H1 (cell line): Measurements from ENCODE around the gene PKN3. TPM values are rescaled to one million over a fixed set of nuclear protein-coding genes. Genes with fewer than 3 reads are reported as not detected.

Source experiments
- CTCF ChIA-PET: fragments of 300-600 bp; sonication (Branson Sonifier 250); formaldehyde crosslinking; loops from one replicate; lab custom pipeline; 2021; ENCODE audit not compliant: partially characterized antibody; lab: Charles Lee
- POLR2A ChIA-PET: fragments of 300-600 bp; sonication (Branson Sonifier 250); formaldehyde crosslinking; loops from one replicate; lab custom pipeline; 2021; ENCODE audit warnings: inconsistent platforms; ENCODE audit not compliant: partially characterized antibody; lab: Charles Lee
- DNase-seq, 2 experiments: peaks; one replicate each; pipeline versions ENCODE4 v3.0.0 to v3.0.0-alpha.2; 2010 to 2022; ENCODE audit warnings: low spot score in 2 of 2, low read depth in 1 of 2, mixed read lengths in 1 of 2
- FAIRE-seq: peaks from 2 replicates; lab custom pipeline; 2011; peaks lifted over from hg19 to GRCh38; lab: Jason Lieb, UNC
- H2AFZ ChIP-seq: 2 replicates; pipeline ENCODE4 v1.8.1; 2012; ENCODE audit warnings: low read length, inconsistent platforms
- H2AK5ac ChIP-seq: 2 replicates; pipeline ENCODE4 v1.6.1; 2013; ENCODE audit warnings: low read depth, low read length
- H2BK120ac ChIP-seq: replicated peaks from 2 replicates; pipeline ENCODE3; 2013; ENCODE audit warnings: low read depth, low read length, inconsistent platforms
- H2BK12ac ChIP-seq: 2 replicates; pipeline ENCODE4 v1.6.1; 2013; ENCODE audit warnings: low read depth, low read length
- H2BK15ac ChIP-seq: 2 replicates; pipeline ENCODE4 v1.6.1; 2013; ENCODE audit warnings: low read length
- H2BK20ac ChIP-seq: 2 replicates; pipeline ENCODE4 v1.6.1; 2013; ENCODE audit warnings: low read length
- H2BK5ac ChIP-seq: 2 replicates; pipeline ENCODE4 v1.6.1; 2013; ENCODE audit warnings: low read depth, low read length
- H3K14ac ChIP-seq: 2 replicates; pipeline ENCODE4 v1.6.1; 2013; ENCODE audit warnings: inconsistent platforms; ENCODE audit not compliant: insufficient read length
- H3K18ac ChIP-seq: 2 replicates; pipeline ENCODE4 v1.6.1; 2013; ENCODE audit warnings: low read length; ENCODE audit errors: extremely low read depth
- H3K23ac ChIP-seq: 2 replicates; pipeline ENCODE4 v1.6.1; 2013; ENCODE audit warnings: inconsistent platforms; ENCODE audit not compliant: insufficient read length
- H3K23me2 ChIP-seq: 2 replicates; pipeline ENCODE4 v1.6.1; 2013; ENCODE audit warnings: low read depth, low read length
- H3K27ac ChIP-seq: 2 replicates; pipeline ENCODE4 v1.6.1; 2011; ENCODE audit warnings: low read depth, low read length, inconsistent platforms
- H3K27me3 ChIP-seq, 4 experiments: replicated peaks in 1 of 4; 1 replicate in 1 of 4; 2 replicates in 3 of 4; pipeline versions ENCODE4 v1.6.1 to v1.8.1; 2011 to 2013; ENCODE audit warnings: low read length in 3 of 4, mild to moderate bottlenecking in 3 of 4, inconsistent platforms in 2 of 4, mixed read lengths in 2 of 4, moderate library complexity in 1 of 4; ENCODE audit not compliant: control insufficient read depth in 3 of 4, insufficient read depth in 3 of 4; ENCODE audit errors: extremely low read depth in 1 of 4
- H3K36me3 ChIP-seq, 4 experiments: 2 replicates each; pipeline versions ENCODE4 v1.6.1 to v1.8.1; 2011 to 2013; ENCODE audit warnings: mild to moderate bottlenecking in 4 of 4, low read length in 3 of 4, moderate library complexity in 2 of 4, control low read depth in 1 of 4, inconsistent platforms in 1 of 4; ENCODE audit not compliant: insufficient read depth in 4 of 4, control insufficient read depth in 2 of 4
- H3K4ac ChIP-seq: replicated peaks from 2 replicates; pipeline ENCODE3; 2013; ENCODE audit warnings: low read length, low read depth, mixed read lengths, inconsistent platforms; ENCODE audit not compliant: insufficient read length
- H3K4me1 ChIP-seq, 4 experiments: replicated peaks in 1 of 4; 1 replicate in 1 of 4; 2 replicates in 3 of 4; pipeline versions ENCODE4 v1.6.1 to v1.8.1; 2011 to 2013; ENCODE audit warnings: low read length in 3 of 4, inconsistent platforms in 2 of 4, mixed read lengths in 1 of 4; ENCODE audit not compliant: insufficient read depth in 4 of 4, control insufficient read depth in 3 of 4
- H3K4me2 ChIP-seq, 2 experiments: 2 replicates each; pipeline versions ENCODE4 v1.6.1 to v1.8.1; 2011 to 2013; ENCODE audit warnings: low read depth in 2 of 2, low read length in 2 of 2, control low read depth in 1 of 2, inconsistent platforms in 1 of 2, mild to moderate bottlenecking in 1 of 2; ENCODE audit not compliant: insufficient read depth in 1 of 2
- H3K4me3 ChIP-seq, 4 experiments: fragments of 200-600, 300-600 bp in 1 of 4; sonication (generic), shearing (Covaris generic), sonication (Bioruptor Twin) in 1 of 4; 2 replicates each; pipeline versions ENCODE4 v1.5.1 to v1.8.1; 2011 to 2016; ENCODE audit warnings: low read length in 4 of 4, low read depth in 3 of 4, control low read depth in 2 of 4, inconsistent platforms in 2 of 4, mild to moderate bottlenecking in 2 of 4, mixed read lengths in 1 of 4, moderate library complexity in 1 of 4; ENCODE audit not compliant: insufficient read depth in 2 of 4; ENCODE audit errors: extremely low read depth in 1 of 4
- H3K56ac ChIP-seq: replicated peaks from 2 replicates; pipeline ENCODE3; 2013; ENCODE audit warnings: low read depth, mild to moderate bottlenecking, mixed read lengths, low read length, inconsistent platforms; ENCODE audit not compliant: insufficient read length
- H3K79me1 ChIP-seq: 2 replicates; pipeline ENCODE4 v1.6.1; 2013; ENCODE audit warnings: low read depth, low read length, control low read depth
- H3K79me2 ChIP-seq, 2 experiments: 2 replicates each; pipeline versions ENCODE4 v1.6.1 to v1.8.1; 2012 to 2013; ENCODE audit warnings: low read length in 2 of 2, mild to moderate bottlenecking in 2 of 2, inconsistent platforms in 1 of 2; ENCODE audit not compliant: insufficient read depth in 2 of 2, control insufficient read depth in 1 of 2
- H3K9ac ChIP-seq, 4 experiments: replicated peaks in 1 of 4; 1 replicate in 1 of 4; 2 replicates in 3 of 4; pipeline versions ENCODE4 v1.6.1 to v1.8.1; 2011 to 2013; ENCODE audit warnings: low read depth in 3 of 4, low read length in 3 of 4, control low read depth in 2 of 4, mild to moderate bottlenecking in 2 of 4, moderate library complexity in 2 of 4, inconsistent platforms in 1 of 4; ENCODE audit errors: extremely low read depth in 1 of 4
- H3K9me3 ChIP-seq, 2 experiments: 2 replicates each; pipeline versions ENCODE4 v1.6.1 to v1.8.1; 2012 to 2013; ENCODE audit warnings: mild to moderate bottlenecking in 2 of 2, moderate library complexity in 2 of 2, control low read depth in 1 of 2, inconsistent platforms in 1 of 2, low read depth in 1 of 2, low read length in 1 of 2, mixed read lengths in 1 of 2; ENCODE audit not compliant: insufficient read depth in 2 of 2
- H4K20me1 ChIP-seq, 2 experiments: replicated peaks in 1 of 2; 2 replicates each; pipeline versions ENCODE3 to v1.8.1; 2011 to 2013; ENCODE audit warnings: inconsistent platforms in 2 of 2, low read length in 2 of 2, mild to moderate bottlenecking in 1 of 2; ENCODE audit not compliant: insufficient read depth in 2 of 2, control insufficient read depth in 1 of 2
- H4K5ac ChIP-seq: 2 replicates; pipeline ENCODE4 v1.6.1; 2013; ENCODE audit warnings: low read length, low read depth, mixed read lengths, inconsistent platforms; ENCODE audit not compliant: insufficient read length
- H4K8ac ChIP-seq: 2 replicates; pipeline ENCODE4 v1.8.0; 2013; ENCODE audit warnings: mild to moderate bottlenecking, moderate library complexity, low read length, inconsistent platforms; ENCODE audit not compliant: insufficient read depth; ENCODE audit errors: extremely low read depth
- H4K91ac ChIP-seq: replicated peaks from 2 replicates; pipeline ENCODE3; 2013; ENCODE audit warnings: low read length, mixed read lengths, inconsistent platforms; ENCODE audit not compliant: insufficient read length
- ATF3 ChIP-seq: IDR thresholded peaks from 2 replicates; pipeline ENCODE4 v1.6.1; 2011; ENCODE audit warnings: low read depth, mild to moderate bottlenecking, low read length; ENCODE audit not compliant: insufficient read depth
- E2F6 ChIP-seq: IDR thresholded peaks from 2 replicates; pipeline ENCODE4 v1.6.1; 2012; ENCODE audit warnings: inconsistent platforms
- EGR1 ChIP-seq: IDR thresholded peaks from 2 replicates; pipeline ENCODE4 v1.6.1; 2011; ENCODE audit warnings: low read depth, low read length, borderline replicate concordance
- POLR2AphosphoS5 ChIP-seq: IDR thresholded peaks from 2 replicates; pipeline ENCODE4 v1.6.1; 2011; ENCODE audit warnings: low read depth, low read length
- RXRA ChIP-seq: IDR thresholded peaks from 2 replicates; pipeline ENCODE4 v1.6.1; 2011; ENCODE audit warnings: low read depth, mild to moderate bottlenecking, low read length, moderate library complexity; ENCODE audit not compliant: insufficient read depth
- TCF12 ChIP-seq: IDR thresholded peaks from 2 replicates; pipeline ENCODE4 v1.6.1; 2011; ENCODE audit warnings: low read depth, mild to moderate bottlenecking, low read length
- YY1 ChIP-seq: IDR thresholded peaks from 2 replicates; pipeline ENCODE4 v1.6.1; 2011; ENCODE audit warnings: low read depth, mild to moderate bottlenecking, low read length
- WGBS, 2 experiments: shearing (Covaris generic) in 1 of 2; methylation state at CpG; one replicate each; pipeline versions ENCODE4 v1.1.6 to v1.1.7; 2013 to 2015; ENCODE audit warnings: low lambda C conversion rate in 2 of 2, mixed read lengths in 2 of 2, inconsistent platforms in 1 of 2, low coverage in 1 of 2, missing lambda C conversion rate in 1 of 2; ENCODE audit not compliant: insufficient replicate concordance in 2 of 2, insufficient coverage in 1 of 2, insufficient read length in 1 of 2; ENCODE audit errors: extremely low coverage in 1 of 2, missing lambda C conversion rate in 1 of 2; 5-methylcytosine and 5-hydroxymethylcytosine counted together
- polyA plus RNA-seq, 7 experiments: library from polyadenylated mRNA; depleted of rRNA in 3 of 7; stranded (reverse) in 5 of 7; unstranded in 2 of 7; fragments of >200 nt in 5 of 7; fragments of 200-250 nt in 2 of 7; gene quantifications; 1 replicate in 5 of 7; 2 replicates in 1 of 7; 4 replicates in 1 of 7; pipeline versions ENCODE4 v1.2.1 to v1.2.3, GENCODE V29; 2011 to 2013; ENCODE audit warnings: missing spikeins in 2 of 7, mixed read lengths in 2 of 7
- total RNA-seq: library from RNA; stranded (reverse); fragmentation: NEBNext Ultra II Directional; extraction: Animal tissue kit (Norgen Biotek cat#: 25700); gene quantifications from 2 replicates; pipeline ENCODE4 v1.2.1, GENCODE V29; 2021

Gene PKN3
- total and polyA plus RNA-seq, 2 of the 8 experiments (the other 6 are each of a cell fraction or from before 2014, with no cell fraction given), result 15.7 to 16.3 TPM

GRCh38 chr9:128707446-128707845 is 5.1 kb downstream of the PKN3 start:
- H2BK120ac ChIP-seq, result no peak overlapping the region
- no peak overlapping the region for H3K27ac ChIP-seq
- no peaks in the 10 kb centered on the region for H3K9me3 ChIP-seq
- no peak overlapping the region for H2BK12ac ChIP-seq
- H3K4me3 ChIP-seq, result no peak overlapping the region
- no peaks in the 10 kb centered on the region for H3K79me1 ChIP-seq
- H4K91ac ChIP-seq, result no peak overlapping the region
- H3K27me3 ChIP-seq, result no peaks in the 10 kb centered on the region
- peaks cover 0 to 4% (median 2%) of the 10 kb centered on the region in 4 experiments; a peak in 3 of 7 replicates for H3K4me1 ChIP-seq
- H2BK5ac ChIP-seq, result no peak overlapping the region
- POLR2A ChIA-PET, result interaction anchor here (12.5 to 46.1 kb wide), 2 partner anchors 13 to 30 kb away, joined by 133 to 1197 read pairs; partner anchors contain the start of genes DYNC2I2, SET and ZDHHC12
- H3K23ac ChIP-seq, result no peak overlapping the region
- 95% methylated on average over 8 of the region's 8 CpGs; no CpG with 5 or more reads in 1 of the 2 experiments for WGBS, 2 experiments
- H2BK20ac ChIP-seq, result no peak overlapping the region
- H3K18ac ChIP-seq, result no peak overlapping the region
- H3K56ac ChIP-seq, result no peak overlapping the region
- H2BK15ac ChIP-seq, result no peak overlapping the region
- no peak overlapping the region for H3K4me2 ChIP-seq
- no peak overlapping the region for H3K14ac ChIP-seq
- H4K8ac ChIP-seq, result no peak overlapping the region
- H3K4ac ChIP-seq, result no peak overlapping the region
- H4K5ac ChIP-seq, result no peak overlapping the region
- FAIRE-seq (no peak), DNase-seq (no peak)
- TF ChIP-seq TCF12 (no peak), YY1 (no peak), E2F6 (no peak), POLR2AphosphoS5 (no peak), EGR1 (no peak), ATF3 (no peak), RXRA (no peak)
- H4K20me1 ChIP-seq, result peaks cover 0 to 2% of the 10 kb centered on the region in 2 experiments
- peaks cover 0 to 5% (median 0%) of the 10 kb centered on the region in 4 experiments; a peak in 2 of 8 replicates for H3K36me3 ChIP-seq
- H2AFZ ChIP-seq, result no peak overlapping the region
- no peak overlapping the region for H3K9ac ChIP-seq
- no peaks in the 10 kb centered on the region for H3K79me2 ChIP-seq
- CTCF ChIA-PET, result interaction anchor here (1.4 kb wide), 2 partner anchors 12 to 72 kb away, joined by 3 to 5 read pairs; no protein-coding TSS in a partner anchor
- H2AK5ac ChIP-seq, result no peak overlapping the region
- H3K23me2 ChIP-seq, result peaks cover 7% of the 10 kb centered on the region; the same call in 1 of the 2 replicates
